Type B pancreatic cell (in vitro differentiated cells): ENCODE results near the gene NYNRIN. TPM values are rescaled to one million over a fixed set of nuclear protein-coding genes. Genes with fewer than 3 reads are reported as not detected.
"Not testable (repeated sequence)": the region's sequence is repeated elsewhere in the genome, so short reads cannot be mapped to it uniquely, and the experiment has no call there.

Experiments used
- DNase-seq: peaks from one replicate; pipeline ENCODE4 v3.0.0; 2021; ENCODE audit warnings: mixed read lengths; ENCODE audit not compliant: unreplicated experiment; ENCODE audit errors: extremely low spot score
- H3K27ac Mint-ChIP-seq: 2 replicates; pipeline ENCODE4 v1.8.0; 2021; ENCODE audit warnings: mild to moderate bottlenecking, mixed read lengths
- H3K27me3 Mint-ChIP-seq: 2 replicates; pipeline ENCODE4 v1.8.0; 2021; ENCODE audit warnings: mixed read lengths
- H3K36me3 Mint-ChIP-seq: 2 replicates; pipeline ENCODE4 v1.8.0; 2021; ENCODE audit warnings: mixed read lengths
- H3K4me1 Mint-ChIP-seq: one replicate; pipeline ENCODE4 v1.8.0; 2021; ENCODE audit warnings: mixed read lengths; ENCODE audit not compliant: unreplicated experiment
- H3K4me3 Mint-ChIP-seq: 2 replicates; pipeline ENCODE4 v1.8.0; 2021; ENCODE audit warnings: mild to moderate bottlenecking, mixed read lengths
- H3K9me3 Mint-ChIP-seq: 2 replicates; pipeline ENCODE4 v1.8.0; 2021; ENCODE audit warnings: mixed read lengths
- total RNA-seq: library from RNA; stranded (reverse); gene quantifications from 2 replicates; pipeline ENCODE4 v1.2.1, GENCODE V29; 2021; ENCODE audit warnings: low replicate concordance
- TF ChIP-seq, protein P1 (sequence below): fragments of 200-600 bp; sonication (generic); conservative IDR thresholded peaks from 2 replicates; pipeline ENCODE4 v1.5.0; 2021; ENCODE audit warnings: antibody characterized with exemption, mild to moderate bottlenecking

Gene NYNRIN
- total RNA-seq, 1 donor from 2014 or later = 79.2 TPM

DNA sequence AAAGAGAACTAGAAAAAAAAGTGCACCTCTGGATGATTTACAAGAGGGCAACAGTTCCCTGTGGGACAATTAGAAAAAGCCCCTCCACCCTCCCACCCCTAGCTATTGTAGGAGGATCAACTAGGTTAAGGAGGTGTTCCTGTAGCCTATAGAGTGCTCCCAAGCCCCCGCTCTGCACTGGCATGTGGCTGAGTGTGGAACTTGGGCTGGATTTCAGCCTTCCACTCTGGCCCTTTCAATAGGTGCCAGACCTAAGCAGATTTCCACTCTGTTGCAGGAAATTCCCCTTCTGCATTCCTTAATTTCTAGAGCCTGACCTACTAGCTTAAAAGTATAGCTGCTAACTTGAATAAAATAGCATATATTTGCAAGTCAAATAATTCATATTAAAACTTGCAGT, 28.1 kb upstream of the NYNRIN start:
- DNase-seq = no peak
- Mint-ChIP-seq H3K9me3 (no peaks in the 10 kb centered on the region), H3K36me3 (no peaks in the 10 kb centered on the region), H3K27ac (peak overlapping the region; percentile 16), H3K27me3 (no peaks in the 10 kb centered on the region), H3K4me3 (peak overlapping the region; percentile 34), H3K4me1 (peaks cover 16% of the 10 kb centered on the region)
- TF ChIP-seq, protein P1, sequence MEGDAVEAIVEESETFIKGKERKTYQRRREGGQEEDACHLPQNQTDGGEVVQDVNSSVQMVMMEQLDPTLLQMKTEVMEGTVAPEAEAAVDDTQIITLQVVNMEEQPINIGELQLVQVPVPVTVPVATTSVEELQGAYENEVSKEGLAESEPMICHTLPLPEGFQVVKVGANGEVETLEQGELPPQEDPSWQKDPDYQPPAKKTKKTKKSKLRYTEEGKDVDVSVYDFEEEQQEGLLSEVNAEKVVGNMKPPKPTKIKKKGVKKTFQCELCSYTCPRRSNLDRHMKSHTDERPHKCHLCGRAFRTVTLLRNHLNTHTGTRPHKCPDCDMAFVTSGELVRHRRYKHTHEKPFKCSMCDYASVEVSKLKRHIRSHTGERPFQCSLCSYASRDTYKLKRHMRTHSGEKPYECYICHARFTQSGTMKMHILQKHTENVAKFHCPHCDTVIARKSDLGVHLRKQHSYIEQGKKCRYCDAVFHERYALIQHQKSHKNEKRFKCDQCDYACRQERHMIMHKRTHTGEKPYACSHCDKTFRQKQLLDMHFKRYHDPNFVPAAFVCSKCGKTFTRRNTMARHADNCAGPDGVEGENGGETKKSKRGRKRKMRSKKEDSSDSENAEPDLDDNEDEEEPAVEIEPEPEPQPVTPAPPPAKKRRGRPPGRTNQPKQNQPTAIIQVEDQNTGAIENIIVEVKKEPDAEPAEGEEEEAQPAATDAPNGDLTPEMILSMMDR = no peak

DNA sequence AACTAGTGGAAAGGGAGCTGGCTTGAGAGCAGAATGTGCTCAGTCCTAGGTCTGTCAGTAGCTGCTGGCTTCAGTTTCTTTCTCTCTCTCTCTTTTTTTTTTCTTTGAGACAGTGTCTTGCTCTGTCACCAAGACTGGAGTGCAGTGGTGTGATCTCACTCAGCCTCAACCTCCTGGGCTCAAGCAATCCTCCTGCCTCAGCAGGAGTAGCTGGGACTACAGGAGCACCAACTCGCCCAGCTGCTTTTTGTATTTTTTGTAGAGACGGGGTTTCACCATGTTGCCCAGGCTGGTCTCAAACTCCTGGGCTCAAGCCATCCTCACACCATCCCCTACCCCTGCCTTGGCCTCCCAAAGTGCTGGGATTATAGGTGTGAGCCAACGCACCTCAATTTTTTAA, 27.2 kb upstream of the NYNRIN start:
- H3K36me3 Mint-ChIP-seq, DNase-seq, H3K27me3 Mint-ChIP-seq, H3K9me3 Mint-ChIP-seq: not testable (repeated sequence)
- Mint-ChIP-seq H3K27ac (peak overlapping the region; percentile 16), H3K4me1 (peaks cover 12% of the 10 kb centered on the region), H3K4me3 (peak overlapping the region; percentile 48)

DNA sequence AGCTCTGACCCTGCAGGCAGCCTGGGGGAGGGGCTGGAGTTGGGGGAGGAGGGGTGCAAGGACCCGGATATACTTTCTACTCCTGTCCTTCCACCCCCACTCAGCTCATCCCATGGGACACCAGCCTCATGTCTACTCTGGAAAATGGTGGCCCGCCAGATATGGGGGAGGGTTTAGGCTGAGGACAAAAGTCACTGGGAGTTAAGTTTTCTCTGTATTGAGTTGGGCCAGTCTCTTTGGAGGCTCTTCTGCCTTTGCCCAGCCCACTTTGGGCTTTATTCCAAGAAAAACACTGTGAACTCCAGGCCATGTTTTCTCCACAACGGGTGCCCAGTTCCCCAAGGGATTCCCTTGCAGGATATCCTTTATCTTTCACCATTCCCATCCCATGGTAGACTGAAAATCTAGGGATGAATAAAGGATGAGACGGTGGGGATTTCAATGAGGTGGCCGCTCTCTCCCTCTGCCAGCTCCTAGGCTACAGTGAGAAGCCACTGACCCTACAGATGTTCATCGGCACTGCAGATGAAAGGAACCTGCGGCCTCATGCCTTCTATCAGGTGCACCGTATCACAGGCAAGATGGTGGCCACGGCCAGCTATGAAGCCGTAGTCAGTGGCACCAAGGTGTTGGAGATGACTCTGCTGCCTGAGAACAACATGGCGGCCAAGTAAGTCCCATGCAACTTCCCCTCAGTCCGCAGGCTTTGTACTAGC, 25.9 kb upstream of the NYNRIN start:
- Mint-ChIP-seq H3K27ac (no peak overlapping the region), H3K4me1 (peaks cover 11% of the 10 kb centered on the region), H3K4me3 (no peak overlapping the region), H3K36me3 (no peaks in the 10 kb centered on the region), H3K9me3 (no peaks in the 10 kb centered on the region), H3K27me3 (no peaks in the 10 kb centered on the region)
- no peak for DNase-seq
- TF ChIP-seq, protein P1 = no peak

DNA sequence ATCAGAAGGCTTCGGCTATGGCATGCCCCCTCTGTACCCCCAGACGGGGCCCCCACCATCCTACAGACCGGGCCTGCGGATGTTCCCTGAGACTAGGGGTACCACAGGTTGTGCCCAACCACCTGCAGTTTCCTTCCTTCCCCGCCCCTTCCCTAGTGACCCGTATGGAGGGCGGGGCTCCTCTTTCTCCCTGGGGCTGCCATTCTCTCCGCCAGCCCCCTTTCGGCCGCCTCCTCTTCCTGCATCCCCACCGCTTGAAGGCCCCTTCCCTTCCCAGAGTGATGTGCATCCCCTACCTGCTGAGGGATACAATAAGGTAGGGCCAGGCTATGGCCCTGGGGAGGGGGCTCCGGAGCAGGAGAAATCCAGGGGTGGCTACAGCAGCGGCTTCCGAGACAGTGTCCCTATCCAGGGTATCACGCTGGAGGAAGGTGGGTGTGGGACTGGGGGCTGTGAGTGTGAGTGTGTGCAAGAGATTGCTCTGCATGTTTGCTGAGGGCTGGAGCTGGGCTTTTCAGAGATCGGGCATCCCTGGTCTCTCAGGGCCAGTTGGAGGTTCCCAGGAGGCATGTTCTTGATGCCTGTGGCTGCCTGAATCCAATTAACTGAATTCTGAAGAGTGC, 22.2 kb upstream of the NYNRIN start:
- Mint-ChIP-seq H3K27ac (no peak overlapping the region), H3K27me3 (no peaks in the 10 kb centered on the region), H3K4me1 (peaks cover 29% of the 10 kb centered on the region), H3K4me3 (no peak overlapping the region), H3K36me3 (peaks cover 4% of the 10 kb centered on the region), H3K9me3 (no peaks in the 10 kb centered on the region)
- DNase-seq = no peak
- TF ChIP-seq, protein P1 = no peak

DNA sequence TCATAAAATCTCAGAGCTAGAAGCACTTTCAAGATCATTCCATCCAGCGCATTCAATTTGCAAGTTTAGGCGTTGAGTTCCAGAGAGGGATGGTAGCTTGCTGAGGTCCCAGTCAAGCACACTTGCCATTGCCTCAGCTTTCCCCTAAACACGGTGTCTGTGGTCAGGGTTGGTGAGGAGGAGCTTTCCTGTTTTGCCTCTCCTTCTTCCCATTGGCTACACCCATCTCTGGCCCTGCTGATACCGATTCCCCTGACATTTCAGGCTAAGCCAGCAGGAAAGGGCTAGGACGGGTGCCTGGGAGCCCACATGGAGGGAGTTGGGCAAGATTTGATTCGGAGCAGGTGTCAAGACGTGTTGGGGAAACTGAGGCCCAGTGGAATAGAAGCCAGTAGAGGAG, 21.7 kb upstream of the NYNRIN start:
- no peak for DNase-seq
- no peaks in the 10 kb centered on the region for H3K27me3 Mint-ChIP-seq
- peaks cover 4% of the 10 kb centered on the region for H3K36me3 Mint-ChIP-seq
- no peaks in the 10 kb centered on the region for H3K9me3 Mint-ChIP-seq
- H3K27ac Mint-ChIP-seq = peak overlapping the region; percentile 31
- H3K4me3 Mint-ChIP-seq = no peak overlapping the region
- H3K4me1 Mint-ChIP-seq = peaks cover 32% of the 10 kb centered on the region
- TF ChIP-seq, protein P1 = no peak

DNA sequence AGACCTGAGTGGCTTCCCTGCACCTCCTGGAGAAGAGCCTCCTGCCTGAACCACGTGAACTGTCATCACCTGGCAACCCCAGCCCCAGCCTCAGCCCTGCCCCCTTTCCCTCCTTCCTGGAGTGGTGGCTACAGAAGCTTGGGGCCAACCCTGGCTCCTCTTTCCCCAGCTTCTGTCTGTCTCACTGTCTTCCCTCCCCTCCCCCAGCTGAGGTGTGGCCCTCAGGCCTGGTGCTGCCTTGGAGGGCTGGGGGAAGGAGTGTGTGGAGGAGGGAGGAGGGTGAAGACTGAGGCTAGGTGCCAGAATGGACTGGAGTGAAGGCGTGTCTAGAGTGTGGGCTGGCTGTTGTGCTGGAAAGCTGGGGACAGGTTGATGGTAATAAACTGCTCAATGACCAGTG, 21.1 kb upstream of the NYNRIN start:
- Mint-ChIP-seq H3K36me3 (peaks cover 4% of the 10 kb centered on the region), H3K4me1 (peaks cover 32% of the 10 kb centered on the region), H3K9me3 (no peaks in the 10 kb centered on the region), H3K27me3 (no peaks in the 10 kb centered on the region), H3K27ac (peak overlapping the region; percentile 72), H3K4me3 (no peak overlapping the region)
- DNase-seq = no peak
- TF ChIP-seq, protein P1 = no peak
